Tongue (tissue), 2 donors: ENCODE data around the gene NFKBIA. TPM values are rescaled to one million over a fixed set of nuclear protein-coding genes. Genes with fewer than 3 reads are reported as not detected.
A peak's percentile ranks its signal among the peaks of the same experiment; 100 is the strongest.
"Not testable (repeated sequence)": the region's sequence is repeated elsewhere in the genome, so short reads cannot be mapped to it uniquely, and the experiment has no call there.

Experiments used
- DNase-seq: peaks from one replicate; pipeline ENCODE4 v3.0.0-alpha.2; 2015
- total RNA-seq: library from RNA; depleted of rRNA; stranded (reverse); fragments of >200 nt; gene quantifications from one replicate; pipeline ENCODE4 v1.2.3, GENCODE V29; 2014

The NFKBIA gene
- total RNA-seq, 1 donor from 2014 or later: 145 TPM

- DNase-seq: no peak
Observed at GRCh38 chr14:35408026-35408425, 3.5 kb upstream of the NFKBIA start.

- DNase-seq: no peak
Observed at GRCh38 chr14:35407306-35407630, 2.7 kb upstream of the NFKBIA start.

- peak; percentile 83 for DNase-seq
Observed at GRCh38 chr14:35406506-35407305, 2.2 kb upstream of the NFKBIA start.

- no peak for DNase-seq
Observed at GRCh38 chr14:35406090-35406489, 1.5 kb upstream of the NFKBIA start.

- DNase-seq: no peak
Observed at GRCh38 chr14:35405304-35405996, 901 bp upstream of the NFKBIA start.

- DNase-seq: peak; percentile 97
Observed at GRCh38 chr14:35403603-35404448, 723 bp downstream of the NFKBIA start.

- DNase-seq: no peak
Observed at GRCh38 chr14:35403114-35403602, 1.4 kb downstream of the NFKBIA start.

GRCh38 chr14:35402323-35403113 lies 2.0 kb downstream of the NFKBIA start:
- no peak for DNase-seq

GRCh38 chr14:35401422-35402265 lies 2.9 kb downstream of the NFKBIA start:
- no peak for DNase-seq

- no peak for DNase-seq
Observed at GRCh38 chr14:35400648-35401421, 3.7 kb downstream of the NFKBIA start.

GRCh38 chr14:35399083-35399937 lies 5.2 kb downstream of the NFKBIA start:
- no peak for DNase-seq

GRCh38 chr14:35398071-35398584 lies 6.4 kb downstream of the NFKBIA start:
- DNase-seq: no peak

- not testable (repeated sequence) for DNase-seq
Observed at GRCh38 chr14:35396610-35397009, 7.9 kb downstream of the NFKBIA start.

- no peak for DNase-seq
Observed at GRCh38 chr14:35395283-35395682, 9.3 kb downstream of the NFKBIA start.

- no peak for DNase-seq
Observed at GRCh38 chr14:35394326-35395013, 10.1 kb downstream of the NFKBIA start.

- no peak for DNase-seq
Observed at GRCh38 chr14:35393826-35394225, 10.7 kb downstream of the NFKBIA start.

- no peak for DNase-seq
Observed at GRCh38 chr14:35392103-35392502, 12.4 kb downstream of the NFKBIA start.

GRCh38 chr14:35391388-35391710 lies 13.2 kb downstream of the NFKBIA start:
- no peak for DNase-seq
